ENCODE measurements around the gene GADL1. TPM values are rescaled to one million over a fixed set of nuclear protein-coding genes. Genes with fewer than 3 reads are reported as not detected.

GADL1 gene
- total and polyA plus RNA-seq, 2 donors: 0.02 to 0.09 TPM

DNA sequence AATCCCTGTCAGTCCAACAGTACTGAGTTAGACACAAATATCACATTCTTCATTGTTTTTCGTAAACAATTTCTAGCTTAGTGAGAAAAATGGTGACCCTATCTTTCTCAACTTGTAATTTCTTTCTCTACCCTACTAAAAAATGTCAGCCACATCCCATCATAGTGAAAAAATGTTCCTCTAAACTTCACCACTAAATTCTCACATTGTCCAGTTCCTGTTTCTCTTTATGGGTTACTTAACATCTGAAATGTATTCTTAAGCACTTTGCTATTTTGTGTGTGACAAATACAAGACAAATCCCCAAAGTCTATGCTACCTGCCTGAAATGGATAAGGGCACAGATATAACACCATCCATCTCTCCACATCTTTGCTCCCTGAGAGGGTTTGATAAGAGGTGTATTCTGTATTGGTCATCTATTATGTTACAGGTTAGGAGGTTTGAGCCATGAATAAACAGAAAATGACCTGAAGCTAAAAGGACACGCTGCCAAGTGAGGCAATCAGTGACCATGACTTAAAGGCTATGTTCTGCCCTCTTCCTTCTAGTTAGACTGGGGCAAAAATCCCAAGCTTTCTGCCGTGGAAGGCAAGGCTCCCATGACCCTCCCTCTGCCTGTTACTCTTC lies 118.2 kb downstream of the GADL1 start:
- 96% methylated on average over 3 of the region's 3 CpGs for WGBS
- Histone ChIP-seq H3K27ac (ENCODE audit: low read depth in 1 of 2, low read length in 1 of 2) (no peak overlapping the region), H3K27me3 (ENCODE audit: control insufficient read depth in 2 of 2, insufficient read depth in 1 of 2, low read length in 1 of 2) (no peaks in the 10 kb centered on the region), H3K9me3 (ENCODE audit: control insufficient read depth in 2 of 2, insufficient read depth in 1 of 2, low read length in 1 of 2) (no peaks in the 10 kb centered on the region), H3K36me3 (ENCODE audit: control insufficient read depth in 2 of 2, insufficient read depth in 2 of 2, low read length in 1 of 2) (no peaks in the 10 kb centered on the region), H3K4me1 (ENCODE audit: control insufficient read depth in 2 of 2, insufficient read depth in 2 of 2, low read length in 2 of 2) (no peaks in the 10 kb centered on the region), H3K4me3 (ENCODE audit: low read length in 2 of 2) (no peak overlapping the region)
- no peak for DNase-seq (ENCODE audit: low read depth in 6 of 9, low spot score in 9 of 9)

GRCh38 chr3:30775040-30775439 lies 119.4 kb downstream of the GADL1 start:
- Histone ChIP-seq H3K27ac (ENCODE audit: low read depth in 1 of 2, low read length in 1 of 2) (no peak overlapping the region), H3K4me3 (ENCODE audit: low read length in 2 of 2) (no peak overlapping the region), H3K9me3 (ENCODE audit: control insufficient read depth in 2 of 2, insufficient read depth in 1 of 2, low read length in 1 of 2) (no peaks in the 10 kb centered on the region), H3K36me3 (ENCODE audit: control insufficient read depth in 2 of 2, insufficient read depth in 2 of 2, low read length in 1 of 2) (no peaks in the 10 kb centered on the region), H3K27me3 (ENCODE audit: control insufficient read depth in 2 of 2, insufficient read depth in 1 of 2, low read length in 1 of 2) (no peaks in the 10 kb centered on the region), H3K4me1 (ENCODE audit: control insufficient read depth in 2 of 2, insufficient read depth in 2 of 2, low read length in 2 of 2) (no peaks in the 10 kb centered on the region)
- no peak for DNase-seq (ENCODE audit: low read depth in 6 of 9, low spot score in 9 of 9)
- 93% methylated on average over 10 of the region's 10 CpGs for WGBS

DNA sequence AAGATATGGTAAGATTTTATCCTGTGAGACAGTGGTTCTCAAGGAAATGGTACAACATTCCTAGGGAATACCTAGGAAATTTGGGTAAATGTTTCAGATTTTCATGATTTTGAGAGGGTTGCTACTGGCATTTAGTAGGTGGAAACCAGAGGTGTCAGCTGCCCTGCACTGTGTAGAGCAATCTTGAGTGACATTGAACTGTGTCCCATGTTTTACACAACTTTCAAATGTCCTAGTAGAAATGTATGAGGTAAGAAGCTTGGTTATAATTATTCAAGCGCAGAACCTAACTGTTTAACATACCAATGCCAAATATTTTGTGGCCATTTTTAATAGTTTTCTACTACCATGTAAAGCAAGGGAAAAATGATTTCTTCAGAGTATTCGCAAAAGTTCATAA lies 120.4 kb downstream of the GADL1 start:
- peaks cover 0 to 2% of the 10 kb centered on the region in 2 donors for H3K4me1 ChIP-seq (ENCODE audit: control insufficient read depth in 2 of 2, insufficient read depth in 2 of 2, low read length in 2 of 2)
- H3K36me3 ChIP-seq (ENCODE audit: control insufficient read depth in 2 of 2, insufficient read depth in 2 of 2, low read length in 1 of 2): no peaks in the 10 kb centered on the region
- no peak overlapping the region for H3K27ac ChIP-seq (ENCODE audit: low read depth in 1 of 2, low read length in 1 of 2)
- no peaks in the 10 kb centered on the region for H3K27me3 ChIP-seq (ENCODE audit: control insufficient read depth in 2 of 2, insufficient read depth in 1 of 2, low read length in 1 of 2)
- no peak for DNase-seq (ENCODE audit: low read depth in 6 of 9, low spot score in 9 of 9)
- no peak overlapping the region for H3K4me3 ChIP-seq (ENCODE audit: low read length in 2 of 2)
- 97% methylated on average over 2 of the region's 2 CpGs for WGBS
- H3K9me3 ChIP-seq (ENCODE audit: control insufficient read depth in 2 of 2, insufficient read depth in 1 of 2, low read length in 1 of 2): no peaks in the 10 kb centered on the region

DNA sequence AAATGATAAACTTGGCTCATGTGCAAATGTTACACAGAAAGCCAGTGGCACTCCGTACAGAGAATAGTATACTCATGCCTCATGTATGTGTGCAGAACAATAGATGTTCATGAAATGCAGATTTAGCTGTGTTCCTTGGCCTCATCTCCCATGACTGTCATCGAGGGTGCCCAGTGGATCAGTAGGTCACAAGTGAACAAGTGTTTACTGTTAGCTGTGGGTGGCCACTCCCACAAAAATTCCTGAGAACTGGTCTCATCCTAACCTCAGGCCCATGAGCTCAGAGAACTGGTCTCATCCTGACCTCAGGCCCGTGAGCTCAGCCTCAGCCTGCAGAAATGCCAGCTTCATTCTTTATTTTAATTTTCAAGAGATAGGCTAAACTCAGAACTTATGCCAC lies 124.1 kb downstream of the GADL1 start:
- Histone ChIP-seq H3K4me1 (ENCODE audit: control insufficient read depth in 2 of 2, insufficient read depth in 2 of 2, low read length in 2 of 2) (peaks cover 0 to 6% of the 10 kb centered on the region in 2 donors), H3K36me3 (ENCODE audit: control insufficient read depth in 2 of 2, insufficient read depth in 2 of 2, low read length in 1 of 2) (no peaks in the 10 kb centered on the region), H3K4me3 (ENCODE audit: low read length in 2 of 2) (no peak overlapping the region), H3K27me3 (ENCODE audit: control insufficient read depth in 2 of 2, insufficient read depth in 1 of 2, low read length in 1 of 2) (no peaks in the 10 kb centered on the region), H3K27ac (ENCODE audit: low read depth in 1 of 2, low read length in 1 of 2) (no peak overlapping the region), H3K9me3 (ENCODE audit: control insufficient read depth in 2 of 2, insufficient read depth in 1 of 2, low read length in 1 of 2) (no peaks in the 10 kb centered on the region)
- WGBS: 98% methylated on average over 3 of the region's 3 CpGs
- DNase-seq (ENCODE audit: low read depth in 6 of 9, low spot score in 9 of 9): no peak

- Histone ChIP-seq H3K9me3 (ENCODE audit: control insufficient read depth in 2 of 2, insufficient read depth in 1 of 2, low read length in 1 of 2) (no peaks in the 10 kb centered on the region), H3K36me3 (ENCODE audit: control insufficient read depth in 2 of 2, insufficient read depth in 2 of 2, low read length in 1 of 2) (no peaks in the 10 kb centered on the region), H3K27ac (ENCODE audit: low read depth in 1 of 2, low read length in 1 of 2) (no peak overlapping the region), H3K27me3 (ENCODE audit: control insufficient read depth in 2 of 2, insufficient read depth in 1 of 2, low read length in 1 of 2) (no peaks in the 10 kb centered on the region), H3K4me3 (ENCODE audit: low read length in 2 of 2) (no peak overlapping the region), H3K4me1 (ENCODE audit: control insufficient read depth in 2 of 2, insufficient read depth in 2 of 2, low read length in 2 of 2) (peaks cover 0 to 6% of the 10 kb centered on the region in 2 donors)
- DNase-seq (ENCODE audit: low read depth in 6 of 9, low spot score in 9 of 9): peak; percentile 52 to 88 (median 71)
- WGBS: 69% methylated on average over 9 of the region's 9 CpGs
Observed at GRCh38 chr3:30768703-30769550, 125.5 kb downstream of the GADL1 start.

DNA sequence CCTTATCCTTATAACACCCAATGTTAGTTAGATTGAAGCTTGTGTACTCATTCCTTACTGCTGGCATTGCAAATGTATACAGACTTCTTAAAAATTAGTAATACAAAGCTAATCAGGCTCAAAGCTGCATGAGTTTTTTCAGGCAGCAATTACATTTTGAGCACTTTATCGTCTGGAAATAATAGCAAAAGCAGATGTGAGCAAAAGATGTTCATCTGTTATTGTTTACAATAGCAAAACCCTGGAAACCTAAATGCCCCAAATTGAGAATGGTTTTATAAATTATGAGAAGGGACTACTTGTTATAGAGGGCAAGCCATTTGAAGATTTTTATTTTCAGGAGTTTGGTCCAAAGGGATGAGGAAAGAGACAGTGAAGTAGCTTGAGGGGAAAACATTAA lies 126.4 kb downstream of the GADL1 start:
- no peaks in the 10 kb centered on the region for H3K9me3 ChIP-seq (ENCODE audit: control insufficient read depth in 2 of 2, insufficient read depth in 1 of 2, low read length in 1 of 2)
- H3K4me3 ChIP-seq (ENCODE audit: low read length in 2 of 2): no peak overlapping the region
- H3K27ac ChIP-seq (ENCODE audit: low read depth in 1 of 2, low read length in 1 of 2): no peak overlapping the region
- no peaks in the 10 kb centered on the region for H3K27me3 ChIP-seq (ENCODE audit: control insufficient read depth in 2 of 2, insufficient read depth in 1 of 2, low read length in 1 of 2)
- 93% methylated on average over 1 of the region's 1 CpG for WGBS
- no peak for DNase-seq (ENCODE audit: low read depth in 6 of 9, low spot score in 9 of 9)
- H3K4me1 ChIP-seq (ENCODE audit: control insufficient read depth in 2 of 2, insufficient read depth in 2 of 2, low read length in 2 of 2): peaks cover 0 to 6% of the 10 kb centered on the region in 2 donors
- no peaks in the 10 kb centered on the region for H3K36me3 ChIP-seq (ENCODE audit: control insufficient read depth in 2 of 2, insufficient read depth in 2 of 2, low read length in 1 of 2)

DNA sequence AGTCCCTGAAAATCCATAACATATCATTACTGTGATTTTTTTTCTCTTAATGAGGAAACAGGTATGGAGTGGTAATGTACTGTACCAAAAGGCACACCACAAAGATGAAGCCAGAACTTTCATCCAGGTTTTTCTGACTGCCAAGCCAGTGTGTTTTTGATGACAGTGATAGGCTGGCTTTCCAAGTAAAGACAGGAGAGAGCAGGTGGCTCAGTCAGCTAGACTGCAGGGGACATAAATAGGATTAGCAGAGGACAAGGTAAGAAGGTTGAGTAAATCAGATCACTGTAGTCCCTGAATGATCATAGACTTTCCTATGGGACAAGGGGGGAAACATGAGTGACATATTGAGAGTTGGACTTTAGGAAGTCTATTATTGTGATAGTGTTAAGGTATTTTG lies 127.9 kb downstream of the GADL1 start:
- no peak for DNase-seq (ENCODE audit: low read depth in 6 of 9, low spot score in 9 of 9)
- Histone ChIP-seq H3K4me3 (ENCODE audit: low read length in 2 of 2) (no peak overlapping the region), H3K36me3 (ENCODE audit: control insufficient read depth in 2 of 2, insufficient read depth in 2 of 2, low read length in 1 of 2) (no peaks in the 10 kb centered on the region), H3K27ac (ENCODE audit: low read depth in 1 of 2, low read length in 1 of 2) (no peak overlapping the region), H3K4me1 (ENCODE audit: control insufficient read depth in 2 of 2, insufficient read depth in 2 of 2, low read length in 2 of 2) (peaks cover 0 to 6% of the 10 kb centered on the region in 2 donors), H3K9me3 (ENCODE audit: control insufficient read depth in 2 of 2, insufficient read depth in 1 of 2, low read length in 1 of 2) (no peaks in the 10 kb centered on the region), H3K27me3 (ENCODE audit: control insufficient read depth in 2 of 2, insufficient read depth in 1 of 2, low read length in 1 of 2) (no peaks in the 10 kb centered on the region)

DNA sequence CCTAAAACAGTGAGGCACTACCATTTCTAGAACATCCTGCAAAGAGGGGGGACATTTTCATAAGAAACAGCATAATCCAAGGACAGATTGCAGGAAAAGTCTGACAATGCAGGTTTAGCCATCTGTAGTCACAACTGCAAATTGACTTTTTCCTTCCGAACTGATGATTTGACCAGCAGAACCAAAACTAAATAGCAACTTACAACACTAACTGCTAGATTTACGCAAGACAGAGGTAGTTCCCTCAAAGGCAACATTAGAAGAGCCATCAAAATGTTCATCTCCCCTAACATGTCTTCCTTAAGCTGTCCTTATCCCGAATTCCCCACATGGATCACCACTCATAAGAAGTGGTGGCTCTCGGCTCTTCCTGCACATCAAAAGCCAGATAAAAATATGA lies 129.6 kb downstream of the GADL1 start:
- H3K9me3 ChIP-seq (ENCODE audit: control insufficient read depth in 2 of 2, insufficient read depth in 1 of 2, low read length in 1 of 2): no peaks in the 10 kb centered on the region
- H3K27ac ChIP-seq (ENCODE audit: low read depth in 1 of 2, low read length in 1 of 2): no peak overlapping the region
- H3K27me3 ChIP-seq (ENCODE audit: control insufficient read depth in 2 of 2, insufficient read depth in 1 of 2, low read length in 1 of 2): no peaks in the 10 kb centered on the region
- DNase-seq (ENCODE audit: low read depth in 6 of 9, low spot score in 9 of 9): no peak
- H3K4me3 ChIP-seq (ENCODE audit: low read length in 2 of 2): no peak overlapping the region
- no peaks in the 10 kb centered on the region for H3K36me3 ChIP-seq (ENCODE audit: control insufficient read depth in 2 of 2, insufficient read depth in 2 of 2, low read length in 1 of 2)
- 85% methylated on average over 4 of the region's 4 CpGs for WGBS
- H3K4me1 ChIP-seq (ENCODE audit: control insufficient read depth in 2 of 2, insufficient read depth in 2 of 2, low read length in 2 of 2): peaks cover 0 to 6% of the 10 kb centered on the region in 2 donors

DNA sequence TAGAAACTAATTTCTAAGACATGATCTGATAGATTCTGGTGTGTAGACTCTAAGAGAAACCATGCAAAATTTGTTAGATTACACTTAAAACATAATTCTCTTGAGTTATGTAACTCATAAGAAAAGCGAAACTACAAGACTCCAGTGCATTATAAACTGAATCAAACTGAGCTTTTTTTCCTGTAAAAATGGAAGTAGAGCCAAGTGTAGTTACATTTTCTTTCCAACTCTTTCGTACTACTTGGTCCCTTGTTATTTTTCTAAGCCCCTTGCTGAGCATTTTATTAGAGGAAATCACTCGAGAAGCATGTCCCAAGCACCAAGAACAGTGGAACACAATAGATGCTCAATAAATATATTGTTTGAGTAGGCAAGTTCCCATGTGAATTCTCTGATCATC lies 130.2 kb downstream of the GADL1 start:
- Histone ChIP-seq H3K27ac (ENCODE audit: low read depth in 1 of 2, low read length in 1 of 2) (no peak overlapping the region), H3K36me3 (ENCODE audit: control insufficient read depth in 2 of 2, insufficient read depth in 2 of 2, low read length in 1 of 2) (no peaks in the 10 kb centered on the region), H3K4me3 (ENCODE audit: low read length in 2 of 2) (no peak overlapping the region), H3K27me3 (ENCODE audit: control insufficient read depth in 2 of 2, insufficient read depth in 1 of 2, low read length in 1 of 2) (no peaks in the 10 kb centered on the region), H3K9me3 (ENCODE audit: control insufficient read depth in 2 of 2, insufficient read depth in 1 of 2, low read length in 1 of 2) (no peaks in the 10 kb centered on the region), H3K4me1 (ENCODE audit: control insufficient read depth in 2 of 2, insufficient read depth in 2 of 2, low read length in 2 of 2) (peaks cover 0 to 6% of the 10 kb centered on the region in 2 donors)
- no peak for DNase-seq (ENCODE audit: low read depth in 6 of 9, low spot score in 9 of 9)
- WGBS: 78% methylated on average over 3 of the region's 3 CpGs
